NCI-H1694 treated with DMSO at 0.1 percent for 48 hours (cell line): ENCODE measurements around the gene CERS5.
"Not testable (repeated sequence)": the region's sequence is repeated elsewhere in the genome, so short reads cannot be mapped to it uniquely, and the experiment has no call there.

Source experiments
- DNase-seq: peaks from one replicate; lab custom pipeline; 2025; lab: John Stamatoyannopoulos, UW

Gene CERS5

DNA sequence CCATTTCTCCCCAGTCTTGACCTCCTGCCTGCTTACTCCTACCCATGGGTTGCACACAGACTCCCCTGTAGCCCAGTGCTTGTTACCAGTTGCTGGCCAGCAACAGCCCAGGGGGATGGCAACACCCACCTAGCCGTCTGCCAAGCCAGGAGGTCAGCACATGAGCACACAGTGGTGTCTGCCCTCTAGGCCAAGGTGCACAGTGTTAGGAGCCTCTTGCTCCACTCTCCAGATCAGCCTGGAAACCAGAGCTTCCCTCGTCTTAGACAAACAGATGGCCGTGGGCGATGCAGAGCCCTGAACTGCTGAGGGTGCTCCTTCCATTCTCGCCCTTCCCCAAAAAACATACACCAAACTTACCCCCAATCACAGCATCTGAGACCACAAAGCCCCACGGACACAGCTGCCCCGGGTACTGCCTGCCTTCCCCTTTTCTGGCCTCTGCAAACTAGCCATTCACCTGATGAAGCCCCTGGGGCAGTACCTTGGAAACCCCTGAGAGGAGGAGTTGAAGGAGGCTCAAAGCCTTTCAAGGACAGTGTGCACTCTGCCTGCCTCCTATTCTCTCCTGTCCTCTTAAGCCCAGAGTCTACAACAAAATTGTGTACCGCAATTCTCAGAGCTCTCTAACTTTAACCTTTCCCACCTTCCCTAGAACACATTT, 64.4 kb downstream of the CERS5 start:
- no peak for DNase-seq

GRCh38 chr12:50102131-50102531, 65.0 kb downstream of the CERS5 start:
- DNase-seq = no peak

DNA sequence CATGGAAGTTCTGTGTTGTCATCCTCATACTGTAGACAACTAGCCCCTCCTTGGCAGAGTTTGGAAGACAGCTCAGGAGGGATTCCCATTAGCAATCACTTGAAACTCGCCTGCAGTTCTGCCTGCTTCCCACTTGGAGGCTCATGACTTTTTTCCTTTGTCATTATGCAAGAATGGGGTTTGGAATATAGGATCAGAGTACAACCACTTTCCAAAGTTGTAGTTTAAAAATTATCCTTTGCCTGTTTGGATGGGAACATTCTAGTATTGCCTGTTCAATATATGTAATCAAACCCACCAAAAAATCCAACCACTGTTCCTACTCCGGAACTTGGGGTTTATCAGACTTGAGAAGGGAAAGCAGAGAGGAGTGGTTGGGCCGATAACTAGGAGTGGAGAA, 65.5 kb downstream of the CERS5 start:
- DNase-seq = peak; percentile 21

DNA sequence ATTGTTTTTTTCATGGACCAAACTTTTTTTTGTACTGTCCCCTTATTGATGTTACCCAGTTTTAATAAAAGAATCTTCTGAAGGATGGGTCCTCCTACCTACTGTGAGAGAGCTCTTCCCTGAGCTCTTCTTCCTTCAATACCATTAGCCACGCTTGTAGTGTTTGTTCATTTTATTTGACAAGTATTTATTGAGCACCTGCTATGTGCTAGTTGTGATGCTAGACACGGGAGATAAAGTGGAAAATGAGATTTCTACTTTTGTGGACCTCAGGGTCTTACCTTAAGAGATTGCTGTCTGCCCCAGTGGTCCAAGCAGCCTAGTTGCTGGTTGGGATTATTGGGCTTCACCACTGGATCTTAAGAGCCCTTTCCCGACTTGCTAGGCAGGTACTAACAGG, 66.6 kb downstream of the CERS5 start:
- DNase-seq = no peak

DNA sequence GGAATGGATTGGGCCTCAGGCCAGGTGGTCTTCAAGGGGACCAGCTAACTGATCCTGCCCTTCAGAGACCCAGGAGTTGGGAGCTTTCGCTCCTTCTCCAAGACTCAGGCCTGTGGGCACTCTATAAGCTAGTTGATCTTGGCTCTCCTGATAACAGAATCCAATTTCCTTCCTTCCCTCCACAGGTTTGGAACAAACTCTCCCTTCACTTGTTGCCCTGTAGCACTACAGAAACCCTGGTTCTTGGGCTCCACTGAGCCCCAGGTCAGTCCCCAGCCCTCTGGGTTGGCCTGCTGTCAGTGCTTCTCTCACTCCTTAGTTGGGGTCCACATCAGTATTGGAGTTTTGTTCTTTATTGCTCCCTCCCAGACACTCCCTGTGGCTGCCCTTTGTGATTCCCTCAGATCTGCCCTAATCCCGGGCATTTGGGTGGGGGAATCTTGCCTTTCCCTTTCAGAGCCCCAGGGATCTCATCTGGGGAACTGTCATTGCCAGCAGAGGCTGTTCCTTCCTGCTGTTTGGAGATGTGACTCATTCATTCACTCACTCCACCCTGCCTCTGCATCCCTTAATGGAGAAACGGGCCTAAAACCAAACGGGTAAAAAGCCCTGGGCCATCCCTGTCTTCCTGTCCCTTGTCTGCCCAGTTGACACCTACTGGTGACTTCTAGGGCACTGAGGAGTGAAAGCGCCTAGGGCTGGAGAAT, 67.7 kb downstream of the CERS5 start:
- no peak for DNase-seq

GRCh38 chr12:50097952-50098351, 69.2 kb downstream of the CERS5 start:
- DNase-seq = no peak

GRCh38 chr12:50090391-50090790, 76.8 kb downstream of the CERS5 start:
- no peak for DNase-seq

DNA sequence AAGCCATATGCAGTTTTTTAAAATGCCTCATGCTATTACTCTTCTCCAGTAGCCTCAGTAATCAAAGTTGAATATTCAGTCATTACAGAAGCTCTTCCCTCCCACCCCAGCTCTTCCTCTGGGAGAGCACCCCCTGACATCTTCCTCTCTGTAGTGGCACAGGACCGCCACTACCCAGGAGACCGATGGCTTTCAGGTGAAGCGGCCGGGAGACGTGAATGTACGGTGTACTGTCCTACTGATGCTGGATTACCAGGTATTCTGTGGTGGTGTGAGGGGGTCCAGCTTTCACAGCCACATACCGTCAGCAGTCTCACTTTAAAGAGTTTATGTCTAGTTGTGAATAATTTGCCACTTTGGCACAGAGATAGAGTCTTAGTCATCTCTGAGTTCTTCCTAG, 77.4 kb downstream of the CERS5 start:
- DNase-seq = no peak

GRCh38 chr12:50088577-50089335, 78.4 kb downstream of the CERS5 start:
- peak; percentile 40 for DNase-seq

DNA sequence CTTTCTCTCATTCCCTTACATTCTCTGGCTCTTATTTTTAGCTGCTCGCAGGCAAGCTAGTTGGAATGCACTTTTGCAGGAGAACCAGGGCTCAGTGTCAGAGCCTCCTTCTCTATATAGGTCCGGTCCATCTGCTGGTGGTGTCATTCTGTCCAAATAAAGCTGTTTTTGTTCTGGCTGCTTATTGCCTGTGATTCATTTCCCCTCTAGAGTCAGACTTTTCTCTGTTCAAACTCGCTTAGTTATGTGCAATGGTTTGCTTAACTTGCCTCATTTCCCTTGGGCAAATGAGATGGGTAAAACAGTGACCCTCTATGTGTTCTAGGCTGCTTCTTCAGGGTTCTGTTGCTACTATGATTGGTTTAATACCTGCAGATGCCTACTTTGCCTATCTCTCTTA, 79.2 kb downstream of the CERS5 start:
- no peak for DNase-seq

- no peak for DNase-seq
Observed at GRCh38 chr12:50087151-50087550, 80.0 kb downstream of the CERS5 start.

- no peak for DNase-seq
Observed at GRCh38 chr12:50086148-50086547, 81.0 kb downstream of the CERS5 start.

- no peak for DNase-seq
Observed at GRCh38 chr12:50085615-50086072, 81.5 kb downstream of the CERS5 start.

- peak; percentile 86 for DNase-seq
Observed at GRCh38 chr12:50084775-50085614, 82.2 kb downstream of the CERS5 start, which contains the start of gene SMARCD1. Gene SMARCD1 (plus strand): TSS chr12:50085342. CDS start chr12:50085370, 28 bp downstream.

DNA sequence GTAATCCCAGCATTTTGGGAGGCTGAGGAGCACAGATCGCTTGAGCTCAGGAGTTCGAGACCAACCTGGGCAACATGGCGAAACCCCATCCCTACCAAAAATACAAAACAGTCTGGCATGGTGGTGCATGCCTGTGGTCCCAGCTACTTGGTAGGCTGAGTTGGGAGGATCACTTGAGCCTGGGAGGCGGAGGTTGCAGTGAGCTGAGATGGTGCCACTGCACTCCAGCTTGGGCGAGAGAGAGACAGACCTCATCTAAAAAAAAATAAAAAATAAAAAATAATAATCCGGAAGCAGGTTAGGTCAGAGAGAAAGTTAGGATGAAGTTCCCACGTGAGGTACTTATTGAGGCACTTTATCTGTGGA, 82.8 kb downstream of the CERS5 start:
- DNase-seq = not testable (repeated sequence)

DNA sequence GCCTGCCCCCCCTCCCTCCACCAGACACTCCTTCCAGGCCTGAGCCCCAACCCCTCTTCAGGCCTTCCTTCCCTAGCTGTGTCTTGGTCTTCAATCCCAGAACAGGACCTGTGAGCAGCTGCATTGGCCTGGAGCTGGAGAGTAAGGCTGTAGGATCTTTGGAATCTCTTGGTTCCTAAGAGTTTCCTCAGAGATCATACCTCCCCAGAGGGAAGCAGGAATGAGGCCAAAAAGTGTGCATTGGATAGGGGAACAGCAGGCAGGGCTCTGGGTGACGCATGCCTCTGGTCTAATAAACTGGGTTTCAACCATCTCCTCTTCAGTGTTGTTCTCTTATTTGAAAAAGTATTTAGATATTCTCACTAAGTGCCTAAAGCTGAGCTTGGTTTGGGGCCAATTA, 83.9 kb downstream of the CERS5 start:
- no peak for DNase-seq

- DNase-seq = no peak
Observed at GRCh38 chr12:50082644-50083043, 84.5 kb downstream of the CERS5 start.

- DNase-seq = no peak
Observed at GRCh38 chr12:50081096-50081808, 85.9 kb downstream of the CERS5 start.

DNA sequence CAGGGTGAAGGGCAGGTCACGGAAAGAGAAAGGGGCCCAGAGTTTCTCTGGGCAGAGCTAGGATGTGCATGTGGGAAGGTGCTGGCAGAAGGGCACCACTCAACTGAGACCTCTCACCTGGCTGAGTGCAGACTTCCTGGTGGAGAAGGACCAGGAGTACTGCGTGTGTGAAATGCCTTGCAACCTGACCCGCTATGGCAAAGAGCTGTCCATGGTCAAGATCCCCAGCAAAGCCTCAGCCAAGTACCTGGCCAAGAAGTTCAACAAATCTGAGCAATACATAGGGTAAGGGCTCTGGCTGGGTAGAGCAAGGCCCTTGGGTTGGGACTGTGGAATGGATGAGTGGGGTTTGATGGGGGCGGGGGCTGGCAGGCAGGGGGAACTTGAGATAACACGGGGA, 87.4 kb downstream of the CERS5 start:
- no peak for DNase-seq
